Measurements from ENCODE around the gene SFI1.
"Not testable (repeated sequence)": the region's sequence is repeated elsewhere in the genome, so short reads cannot be mapped to it uniquely, and the experiment has no call there.

SFI1 gene

GRCh38 chr22:31490496-31490925 is 5.8 kb upstream of the SFI1 start:
- H3K4me3 ChIP-seq (ENCODE audit: low read depth, low read length) = peak overlapping the region; percentile 89

GRCh38 chr22:31491218-31491962 is 4.9 kb upstream of the SFI1 start:
- no peak overlapping the region for H3K4me3 ChIP-seq (ENCODE audit: low read depth, low read length)

- no peak overlapping the region for H3K4me3 ChIP-seq (ENCODE audit: low read depth, low read length)
Observed at GRCh38 chr22:31492151-31492550, 4.2 kb upstream of the SFI1 start.

DNA sequence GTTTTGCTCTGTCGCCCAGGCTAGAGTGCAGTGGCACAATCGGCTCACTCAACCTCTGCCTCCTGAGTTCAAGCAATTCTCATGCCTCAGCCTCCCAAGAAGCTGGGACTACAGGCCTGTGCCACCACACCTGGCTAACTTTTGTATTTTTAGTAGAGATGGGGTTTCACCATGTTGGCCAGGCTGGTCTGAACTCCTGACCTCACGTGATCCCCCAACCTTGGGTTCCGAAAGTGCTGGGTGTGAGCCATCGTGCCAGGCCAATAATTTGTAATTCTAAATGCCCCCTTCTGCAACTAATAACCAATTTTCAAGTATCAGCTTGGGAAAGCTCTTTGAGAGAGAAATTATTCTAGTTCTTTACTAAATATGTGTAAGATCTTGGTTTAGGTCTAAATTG is 3.0 kb upstream of the SFI1 start:
- H3K4me3 ChIP-seq (ENCODE audit: low read depth, low read length) = not testable (repeated sequence)

GRCh38 chr22:31495343-31495742 is 993 bp upstream of the SFI1 start:
- H3K4me3 ChIP-seq (ENCODE audit: low read depth, low read length) = peak overlapping the region; percentile 81

GRCh38 chr22:31496735-31497146 is 405 bp downstream of the SFI1 start:
- H3K4me3 ChIP-seq (ENCODE audit: low read depth, low read length) = peak overlapping the region; percentile 81

GRCh38 chr22:31497148-31497938 is 1.0 kb downstream of the SFI1 start:
- H3K4me3 ChIP-seq (ENCODE audit: low read depth, low read length) = peak overlapping the region; percentile 81

DNA sequence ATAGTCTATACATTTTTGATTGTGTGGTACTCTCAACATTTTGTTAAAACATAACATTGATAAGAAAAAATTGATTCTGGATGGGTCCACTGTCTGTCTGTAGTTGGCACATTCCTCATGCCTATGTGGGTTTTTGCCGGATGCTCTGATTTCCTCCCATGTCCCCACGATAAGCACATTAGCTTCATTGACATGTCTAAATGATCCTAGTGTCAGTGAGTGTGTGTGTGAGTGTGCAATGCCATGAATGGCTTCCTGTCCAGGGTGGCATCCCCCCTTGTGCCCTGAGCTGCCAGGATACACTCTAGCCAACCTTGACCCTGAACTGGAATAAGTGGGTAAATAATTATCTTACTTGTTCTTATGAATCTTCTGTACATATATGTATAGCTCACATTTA is 5.4 kb downstream of the SFI1 start:
- H3K4me3 ChIP-seq (ENCODE audit: low read depth, low read length) = no peak overlapping the region

GRCh38 chr22:31503211-31503964 is 7.1 kb downstream of the SFI1 start:
- no peak overlapping the region for H3K4me3 ChIP-seq (ENCODE audit: low read depth, low read length)

DNA sequence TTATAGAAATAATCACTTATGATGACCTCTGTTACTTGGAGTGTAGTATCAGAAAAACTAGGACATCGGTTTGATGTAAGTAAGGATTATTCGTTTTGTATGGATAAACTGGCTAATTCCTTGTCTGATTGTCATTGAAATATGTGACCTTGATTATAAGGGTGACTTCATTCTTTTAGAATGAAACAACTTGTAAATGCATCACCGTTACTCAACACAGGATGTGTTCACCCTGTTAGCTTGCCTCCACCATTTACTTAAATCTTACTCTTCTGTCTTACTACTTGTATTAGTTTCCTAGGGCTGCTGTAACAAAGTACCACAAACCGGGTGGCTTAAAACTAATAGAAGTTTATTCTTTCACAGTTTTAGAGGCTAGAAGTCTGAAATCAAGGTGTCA is 7.9 kb downstream of the SFI1 start:
- H3K4me3 ChIP-seq (ENCODE audit: low read depth, low read length) = no peak overlapping the region

GRCh38 chr22:31507517-31507916 is 11.2 kb downstream of the SFI1 start:
- H3K4me3 ChIP-seq (ENCODE audit: low read depth, low read length) = not testable (repeated sequence)

DNA sequence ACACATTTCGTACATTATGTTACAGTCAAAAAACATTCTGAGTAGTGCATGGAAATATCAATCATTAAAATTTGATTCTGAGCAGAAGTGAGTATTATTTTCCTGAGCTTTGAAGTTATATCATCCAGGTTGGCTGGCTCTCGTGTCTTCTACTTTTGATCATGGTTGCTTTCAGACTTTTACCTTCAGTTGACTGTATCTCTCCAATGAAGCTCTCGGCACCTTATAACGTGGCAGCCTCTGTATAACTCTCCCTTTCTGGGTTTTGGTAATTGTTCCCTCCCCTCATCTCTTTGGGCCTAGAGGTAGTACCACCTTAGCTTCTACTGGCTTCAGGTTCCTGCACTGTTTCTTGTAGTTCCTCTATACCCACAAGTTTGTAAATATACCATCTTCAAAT is 12.2 kb downstream of the SFI1 start:
- H3K4me3 ChIP-seq (ENCODE audit: low read depth, low read length) = no peak overlapping the region

- H3K4me3 ChIP-seq (ENCODE audit: low read depth, low read length) = no peak overlapping the region
Observed at GRCh38 chr22:31509061-31509762, 12.9 kb downstream of the SFI1 start.

DNA sequence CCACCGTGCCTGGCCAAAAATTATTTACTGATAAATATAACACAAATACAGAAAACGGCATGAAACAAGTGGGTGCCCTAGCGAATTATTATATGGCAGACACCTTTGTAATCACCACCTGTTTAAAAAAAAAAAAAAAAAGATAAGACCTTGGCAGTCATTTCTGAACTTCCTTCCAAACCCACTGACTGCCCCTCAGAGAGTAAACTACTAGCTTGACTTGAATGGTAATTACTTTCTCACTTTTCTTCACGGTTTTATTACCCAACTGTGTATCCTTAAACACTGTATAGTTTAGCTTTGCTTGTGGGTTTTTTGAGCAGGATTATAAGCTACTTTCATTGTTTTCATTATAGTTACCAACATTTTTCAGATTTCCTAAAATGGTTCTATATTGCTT is 23.7 kb downstream of the SFI1 start:
- H3K4me3 ChIP-seq (ENCODE audit: low read depth, low read length) = no peak overlapping the region

- not testable (repeated sequence) for H3K4me3 ChIP-seq (ENCODE audit: low read depth, low read length)
Observed at GRCh38 chr22:31524132-31524531, 27.8 kb downstream of the SFI1 start.

GRCh38 chr22:31526270-31526669 is 29.9 kb downstream of the SFI1 start:
- H3K4me3 ChIP-seq (ENCODE audit: low read depth, low read length) = no peak overlapping the region

GRCh38 chr22:31530823-31531195 is 34.5 kb downstream of the SFI1 start:
- H3K4me3 ChIP-seq (ENCODE audit: low read depth, low read length) = no peak overlapping the region

DNA sequence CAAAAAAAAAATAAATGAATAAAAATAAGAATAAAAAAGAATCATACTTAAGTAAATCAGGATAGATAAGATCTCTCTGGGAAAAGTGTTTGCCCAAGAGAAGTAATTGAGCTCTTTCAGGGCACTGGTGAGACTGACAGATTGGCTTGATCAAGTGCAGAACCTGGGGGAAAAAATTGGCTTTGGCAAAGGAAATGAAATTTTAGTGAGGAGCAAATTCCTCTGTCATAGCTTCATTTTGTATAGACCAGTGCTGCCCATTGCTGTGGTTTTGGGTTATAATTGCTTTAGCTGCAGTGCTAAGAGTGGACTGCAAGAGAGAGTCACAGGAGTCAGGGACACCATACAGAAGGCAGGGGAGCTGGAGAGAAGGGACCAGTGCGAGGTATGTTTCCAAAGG is 35.7 kb downstream of the SFI1 start:
- no peak overlapping the region for H3K4me3 ChIP-seq (ENCODE audit: low read depth, low read length)

DNA sequence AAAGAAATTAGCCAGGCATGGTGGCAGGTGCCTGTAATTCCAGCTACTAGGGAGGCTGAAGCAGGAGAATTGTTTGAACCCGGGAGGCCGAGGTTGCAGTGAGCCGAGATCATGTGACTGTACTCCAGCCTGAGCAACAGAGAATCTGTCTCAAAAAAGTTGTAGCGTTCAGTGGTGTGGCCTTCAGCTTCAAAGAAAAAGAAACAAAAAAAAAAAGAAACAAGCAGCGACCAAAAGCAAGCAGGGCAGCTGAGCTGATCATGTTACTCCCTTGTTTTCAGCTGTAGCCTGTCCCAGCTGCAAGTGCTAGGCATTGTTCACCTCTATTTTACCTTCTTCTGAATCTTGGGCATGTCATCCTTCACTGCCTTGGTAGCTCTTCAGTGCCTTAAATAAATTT is 37.0 kb downstream of the SFI1 start:
- H3K4me3 ChIP-seq (ENCODE audit: low read depth, low read length) = no peak overlapping the region

DNA sequence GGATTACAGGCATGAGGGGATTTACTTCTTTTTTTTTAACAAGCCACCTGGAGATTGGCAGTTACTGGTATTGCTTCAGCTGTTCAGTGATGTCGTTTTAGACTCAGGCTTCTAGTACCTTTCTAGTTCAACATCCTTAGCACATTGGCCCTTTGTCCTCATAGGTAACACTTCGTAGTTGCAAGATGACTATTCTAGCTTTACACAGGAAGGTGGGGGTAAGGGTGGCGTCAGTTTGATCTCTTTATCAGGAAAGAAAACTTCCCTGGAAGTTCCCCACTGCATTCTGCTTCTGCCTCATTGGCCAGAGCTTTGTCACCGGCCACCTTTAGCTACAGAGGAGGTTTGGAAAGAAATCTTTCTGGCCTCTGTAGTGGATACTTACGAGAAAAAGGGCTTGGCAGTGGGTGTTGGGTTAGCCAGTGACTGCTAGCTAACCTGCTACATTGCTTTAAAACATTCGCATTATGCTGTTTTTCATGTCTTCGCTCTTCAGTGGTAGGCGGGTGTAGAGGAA is 40.7 kb downstream of the SFI1 start:
- no peak overlapping the region for H3K4me3 ChIP-seq (ENCODE audit: low read depth, low read length)

- no peak overlapping the region for H3K4me3 ChIP-seq (ENCODE audit: low read depth, low read length)
Observed at GRCh38 chr22:31538815-31539214, 42.5 kb downstream of the SFI1 start.
